WTC11 (cell line): Measurements from ENCODE around the gene EGLN2. TPM values are rescaled to one million over a fixed set of nuclear protein-coding genes. Genes with fewer than 3 reads are reported as not detected.
"Not testable (repeated sequence)": the region's sequence is repeated elsewhere in the genome, so short reads cannot be mapped to it uniquely, and the experiment has no call there.

Experiments used
- ATAC-seq: fragments of 200-7000 bp; cut with Tn5 transposase; 2 replicates; pipeline ENCODE4 v1.10.0; 2021; ENCODE audit warnings: mild to moderate bottlenecking, moderate library complexity
- CTCF ChIA-PET: fragments of 300-600 bp; sonication (Branson Sonifier 250); formaldehyde crosslinking; loops from one replicate; lab custom pipeline; 2021; ENCODE audit warnings: antibody characterized with exemption; lab: Charles Lee
- POLR2A ChIA-PET: fragments of 350-600 bp; sonication (Branson Sonifier 250); formaldehyde crosslinking; loops from one replicate; lab custom pipeline; 2021; ENCODE audit warnings: antibody characterized with exemption; lab: Charles Lee
- DNase-seq: peaks from one replicate; pipeline ENCODE4 v3.0.0; 2021; ENCODE audit warnings: low spot score
- H3K27ac Mint-ChIP-seq: 2 replicates; pipeline ENCODE4 v1.8.0; 2021; ENCODE audit warnings: mixed read lengths
- H3K27me3 Mint-ChIP-seq: 2 replicates; pipeline ENCODE4 v1.8.0; 2021; ENCODE audit warnings: low read depth, mild to moderate bottlenecking, moderate library complexity, mixed read lengths
- H3K36me3 Mint-ChIP-seq: 2 replicates; pipeline ENCODE4 v1.8.0; 2021; ENCODE audit warnings: mixed read lengths
- H3K4me1 Mint-ChIP-seq: 2 replicates; pipeline ENCODE4 v1.8.0; 2022; ENCODE audit warnings: mixed read lengths
- H3K4me3 Mint-ChIP-seq: 2 replicates; pipeline ENCODE4 v1.8.0; 2021; ENCODE audit warnings: mild to moderate bottlenecking, moderate library complexity, mixed read lengths
- H3K9me3 Mint-ChIP-seq: 2 replicates; pipeline ENCODE4 v1.8.0; 2021; ENCODE audit warnings: mixed read lengths
- AR ChIP-seq: fragments of 250-450 bp; sonication (Bioruptor Pico); IDR thresholded peaks from 2 replicates; pipeline ENCODE4 v1.9.0; 2021; ENCODE audit warnings: mild to moderate bottlenecking
- EMX1 ChIP-seq: fragments of 250-450 bp; sonication (Bioruptor Pico); IDR thresholded peaks from 2 replicates; pipeline ENCODE4 v1.8.0; 2021; ENCODE audit warnings: mild to moderate bottlenecking
- GABPB1 ChIP-seq: sonication (generic); formaldehyde crosslinking; IDR thresholded peaks from 2 replicates; pipeline ENCODE4 v1.8.1; 2023; ENCODE audit warnings: mild to moderate bottlenecking, missing genetic modification reagents
- total RNA-seq: library from RNA; stranded (reverse); gene quantifications from 3 replicates; pipeline ENCODE4 v1.2.3, GENCODE V29; 2021
- TF ChIP-seq, protein P1 (sequence below): sonication (generic); formaldehyde crosslinking; IDR thresholded peaks from 2 replicates; pipeline ENCODE4 v1.8.0; 2023; ENCODE audit warnings: missing genetic modification reagents

Gene EGLN2
- total RNA-seq, 1 experiment from 2014 or later, result 102 TPM

GRCh38 chr19:40836754-40837429, 37.9 kb downstream of the EGLN2 start (continued):
- TF ChIP-seq, protein P1, sequence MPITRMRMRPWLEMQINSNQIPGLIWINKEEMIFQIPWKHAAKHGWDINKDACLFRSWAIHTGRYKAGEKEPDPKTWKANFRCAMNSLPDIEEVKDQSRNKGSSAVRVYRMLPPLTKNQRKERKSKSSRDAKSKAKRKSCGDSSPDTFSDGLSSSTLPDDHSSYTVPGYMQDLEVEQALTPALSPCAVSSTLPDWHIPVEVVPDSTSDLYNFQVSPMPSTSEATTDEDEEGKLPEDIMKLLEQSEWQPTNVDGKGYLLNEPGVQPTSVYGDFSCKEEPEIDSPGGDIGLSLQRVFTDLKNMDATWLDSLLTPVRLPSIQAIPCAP (CRISPR knock-in tag), result no peak
- TF ChIP-seq AR (CRISPR knock-in tag), result no peak
- no peak for TF ChIP-seq GABPB1 (CRISPR knock-in tag)
- TF ChIP-seq EMX1 (CRISPR knock-in tag), result no peak

GRCh38 chr19:40838477-40838876, 39.5 kb downstream of the EGLN2 start:
- H3K27ac Mint-ChIP-seq, POLR2A ChIA-PET, DNase-seq, H3K9me3 Mint-ChIP-seq, ATAC-seq, H3K4me3 Mint-ChIP-seq, H3K4me1 Mint-ChIP-seq, H3K36me3 Mint-ChIP-seq, CTCF ChIA-PET: not testable (repeated sequence)
- H3K27me3 Mint-ChIP-seq, result peaks cover 31% of the 10 kb centered on the region

DNA sequence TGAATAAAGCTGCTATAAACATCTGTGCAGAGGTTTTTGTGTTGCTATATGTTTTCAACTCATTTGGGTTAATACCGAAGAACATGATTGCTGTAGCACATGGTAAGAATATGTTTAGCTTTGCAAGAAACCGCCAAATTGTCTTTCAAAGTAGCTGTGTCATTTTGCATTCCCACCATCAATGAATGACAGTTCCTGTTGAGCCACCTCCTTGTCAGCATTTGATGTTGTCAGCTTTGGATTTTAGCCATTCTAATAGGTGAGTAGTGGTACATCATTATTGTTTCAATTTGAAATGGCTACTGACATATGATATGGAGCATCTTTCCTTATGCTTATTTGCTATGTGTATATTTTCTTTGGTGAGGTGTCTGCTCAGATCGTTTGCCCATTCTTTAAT, 43.0 kb downstream of the EGLN2 start:
- H3K4me1 Mint-ChIP-seq, H3K36me3 Mint-ChIP-seq, H3K27ac Mint-ChIP-seq, H3K4me3 Mint-ChIP-seq, DNase-seq, ATAC-seq, CTCF ChIA-PET, POLR2A ChIA-PET, H3K9me3 Mint-ChIP-seq: not testable (repeated sequence)
- peaks cover 54% of the 10 kb centered on the region for H3K27me3 Mint-ChIP-seq

DNA sequence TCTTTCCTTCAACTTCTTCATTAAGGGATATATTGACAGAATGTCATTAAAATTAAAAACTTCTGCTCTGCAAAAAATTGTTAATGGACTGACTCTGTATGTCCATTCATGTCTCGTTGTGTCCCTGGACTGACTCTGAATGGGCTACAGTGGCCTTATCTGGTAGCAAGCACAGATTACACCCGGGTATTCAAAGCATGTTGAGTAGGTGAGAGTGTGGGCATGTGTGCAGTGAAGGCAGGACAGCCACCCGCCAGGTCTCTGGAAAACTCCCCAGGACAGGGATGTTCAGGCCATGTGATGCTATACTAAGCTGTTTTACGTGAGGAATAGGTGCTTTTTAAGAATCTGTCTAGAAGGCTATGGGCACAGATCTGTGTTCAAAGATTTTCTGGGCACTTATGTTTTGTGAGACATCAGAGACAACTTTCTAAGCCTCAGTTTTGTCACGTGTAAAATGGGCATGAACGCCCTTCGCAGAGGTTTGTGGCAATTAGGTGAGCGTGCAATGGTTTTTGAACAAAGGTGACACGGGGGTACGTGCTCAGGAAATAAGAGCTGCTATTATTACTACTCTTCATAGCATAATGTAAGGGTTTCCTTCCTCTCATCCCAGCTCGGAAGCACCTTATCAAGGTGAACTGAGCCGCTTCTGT, 44.1 kb downstream of the EGLN2 start:
- POLR2A ChIA-PET, result not testable (repeated sequence)

DNA sequence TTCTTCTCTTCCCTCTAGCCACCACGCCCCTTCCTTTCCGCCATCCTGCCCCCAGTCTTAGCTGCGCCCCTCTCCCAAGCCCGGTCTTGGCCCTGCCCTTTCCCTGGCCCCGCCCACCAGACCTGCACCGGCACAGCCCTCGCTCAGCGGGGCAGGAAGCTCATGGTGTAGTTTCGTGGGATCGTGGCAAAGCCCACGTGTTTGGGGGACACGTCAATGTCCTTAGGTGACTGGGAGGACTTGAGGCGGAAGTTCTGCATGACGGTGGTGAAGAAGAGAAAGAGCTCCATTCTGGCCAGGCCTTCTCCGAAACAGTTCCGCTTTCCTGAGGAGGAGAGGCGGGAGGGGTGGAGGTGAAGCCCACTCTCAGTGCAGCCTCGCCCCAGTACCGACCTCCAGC, 44.7 kb downstream of the EGLN2 start:
- H3K27me3 Mint-ChIP-seq, result peaks cover 70% of the 10 kb centered on the region

More for the DNA sequence above, 44.1 kb downstream of the EGLN2 start:
- H3K9me3 Mint-ChIP-seq, DNase-seq, ATAC-seq, H3K36me3 Mint-ChIP-seq, H3K4me1 Mint-ChIP-seq, H3K27ac Mint-ChIP-seq: not testable (repeated sequence)
- H3K27me3 Mint-ChIP-seq, result peaks cover 65% of the 10 kb centered on the region
- peak overlapping the region; percentile 60 for H3K4me3 Mint-ChIP-seq
- CTCF ChIA-PET, result interaction anchor here (0.5 to 0.6 kb wide), 2 partner anchors 23 to 346 kb away, joined by 3 read pairs; no protein-coding TSS in a partner anchor

GRCh38 chr19:40846722-40847121, 47.7 kb downstream of the EGLN2 start:
- H3K9me3 Mint-ChIP-seq, H3K4me3 Mint-ChIP-seq, H3K27ac Mint-ChIP-seq, H3K36me3 Mint-ChIP-seq, ATAC-seq, H3K4me1 Mint-ChIP-seq, POLR2A ChIA-PET, CTCF ChIA-PET, DNase-seq: not testable (repeated sequence)
- H3K27me3 Mint-ChIP-seq, result peaks cover 75% of the 10 kb centered on the region

More for the DNA sequence above, 44.7 kb downstream of the EGLN2 start:
- peak overlapping the region; percentile 60 for H3K4me3 Mint-ChIP-seq
- ATAC-seq, result peak; percentile 94
- H3K36me3 Mint-ChIP-seq, H3K4me1 Mint-ChIP-seq, H3K27ac Mint-ChIP-seq, H3K9me3 Mint-ChIP-seq, POLR2A ChIA-PET: not testable (repeated sequence)
- DNase-seq, result peak; percentile 65
- CTCF ChIA-PET, result interaction anchor here (0.5 to 0.6 kb wide), 2 partner anchors 23 to 345 kb away, joined by 3 read pairs; no protein-coding TSS in a partner anchor

- H3K9me3 Mint-ChIP-seq, DNase-seq, H3K27ac Mint-ChIP-seq, H3K4me3 Mint-ChIP-seq, CTCF ChIA-PET, H3K36me3 Mint-ChIP-seq, POLR2A ChIA-PET, ATAC-seq, H3K4me1 Mint-ChIP-seq: not testable (repeated sequence)
- peaks cover 59% of the 10 kb centered on the region for H3K27me3 Mint-ChIP-seq
These were observed 51.3 kb downstream of the EGLN2 start, which contains the start of gene CYP2A6 for GRCh38 chr19:40850277-40850676. TSS of gene CYP2A6 (minus strand) at chr19:40850447. CDS start at chr19:40850426, 21 bp downstream.

- H3K4me3 Mint-ChIP-seq, H3K9me3 Mint-ChIP-seq, POLR2A ChIA-PET, CTCF ChIA-PET, H3K36me3 Mint-ChIP-seq, H3K4me1 Mint-ChIP-seq, H3K27ac Mint-ChIP-seq, DNase-seq, ATAC-seq: not testable (repeated sequence)
- peaks cover 40% of the 10 kb centered on the region for H3K27me3 Mint-ChIP-seq
These were observed 53.6 kb downstream of the EGLN2 start for GRCh38 chr19:40852467-40853152.
